Measurements from ENCODE around the gene PAPPA.

- TF ChIP-seq POLR2A (IDR thresholded peaks at IDR 0.05): no peak
- TF ChIP-seq CTCF (IDR thresholded peaks at IDR 0.05): no peak
Observed at GRCh38 chr9:116323571-116323970, 170.0 kb downstream of the PAPPA start.
